Measurements from ENCODE around the gene CAVIN3.
"Not testable (repeated sequence)": the region's sequence is repeated elsewhere in the genome, so short reads cannot be mapped to it uniquely, and the experiment has no call there.

The CAVIN3 gene

DNA sequence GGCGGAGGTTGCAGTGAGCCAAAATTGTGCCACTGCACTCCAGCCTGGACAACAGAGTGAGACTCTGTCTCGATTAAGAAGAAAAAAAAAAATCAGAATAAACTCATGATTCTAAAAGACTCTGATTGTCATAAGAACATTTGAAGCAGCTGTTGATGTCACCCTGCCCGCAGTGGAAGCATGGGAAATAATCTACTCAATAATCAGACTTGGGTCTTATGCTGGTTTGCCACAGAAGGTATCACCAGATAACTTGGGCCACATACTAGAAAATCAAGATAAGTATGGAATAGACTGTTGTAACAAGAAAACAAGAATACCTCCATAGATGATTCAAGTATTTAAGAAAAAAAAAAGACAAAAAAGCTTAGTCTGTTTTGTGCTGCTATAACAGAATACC, 8.2 kb downstream of the CAVIN3 start:
- no peak overlapping the region for H3K27ac Mint-ChIP-seq
- H3K9me3 Mint-ChIP-seq (ENCODE audit: low read depth), result no peaks in the 10 kb centered on the region
- no peaks in the 10 kb centered on the region for H3K4me1 Mint-ChIP-seq (ENCODE audit: low read depth)
- no peaks in the 10 kb centered on the region for H3K36me3 Mint-ChIP-seq
- no peak overlapping the region for H3K4me3 Mint-ChIP-seq
- H3K27me3 Mint-ChIP-seq, result peaks cover 19% of the 10 kb centered on the region

DNA sequence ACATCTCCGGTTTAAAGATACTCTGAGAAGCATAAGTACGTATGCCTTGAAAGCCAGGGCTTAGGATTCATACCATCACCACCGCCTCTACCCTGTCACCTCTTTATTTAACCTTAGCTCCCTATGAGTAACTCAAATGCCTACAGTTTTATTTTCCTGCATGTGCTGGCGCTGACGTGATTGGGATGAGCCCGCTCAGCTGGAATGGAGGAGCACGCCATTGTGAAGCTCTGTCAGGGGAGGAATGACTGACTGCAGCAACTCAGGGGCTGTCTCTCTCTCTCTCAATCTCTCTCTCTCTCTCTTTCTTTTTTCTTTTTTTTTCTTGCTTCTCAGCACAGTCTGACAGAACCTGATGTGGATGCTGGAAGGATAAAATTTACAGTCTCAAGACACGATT, 12.4 kb downstream of the CAVIN3 start:
- Mint-ChIP-seq H3K9me3 (ENCODE audit: low read depth) (no peaks in the 10 kb centered on the region), H3K4me3 (no peak overlapping the region), H3K36me3 (no peaks in the 10 kb centered on the region), H3K4me1 (ENCODE audit: low read depth) (no peaks in the 10 kb centered on the region), H3K27ac (no peak overlapping the region), H3K27me3 (peaks cover 17% of the 10 kb centered on the region)

DNA sequence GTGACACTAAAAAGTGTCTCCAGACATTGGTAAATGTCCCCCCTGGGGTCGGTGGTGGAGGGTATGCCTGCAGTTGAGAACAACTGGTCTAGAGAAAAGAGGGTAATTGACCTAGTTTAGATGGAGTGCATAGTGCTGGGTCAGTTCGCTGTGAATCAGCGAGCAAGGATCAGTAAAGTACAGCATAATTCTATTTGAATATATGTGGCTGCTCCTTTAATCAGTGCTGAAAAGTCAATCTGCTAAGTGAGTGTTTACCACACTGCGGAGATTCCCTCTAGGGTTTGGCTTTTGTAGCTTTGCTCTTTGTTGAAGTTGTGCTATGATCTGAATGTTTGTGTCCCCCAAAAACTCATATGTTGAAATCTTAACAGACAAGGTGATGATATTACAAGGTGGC, 15.0 kb downstream of the CAVIN3 start:
- Mint-ChIP-seq H3K4me1 (ENCODE audit: low read depth) (no peaks in the 10 kb centered on the region), H3K4me3 (no peak overlapping the region), H3K9me3 (ENCODE audit: low read depth) (no peaks in the 10 kb centered on the region), H3K27ac (no peak overlapping the region), H3K27me3 (peaks cover 17% of the 10 kb centered on the region), H3K36me3 (no peaks in the 10 kb centered on the region)

DNA sequence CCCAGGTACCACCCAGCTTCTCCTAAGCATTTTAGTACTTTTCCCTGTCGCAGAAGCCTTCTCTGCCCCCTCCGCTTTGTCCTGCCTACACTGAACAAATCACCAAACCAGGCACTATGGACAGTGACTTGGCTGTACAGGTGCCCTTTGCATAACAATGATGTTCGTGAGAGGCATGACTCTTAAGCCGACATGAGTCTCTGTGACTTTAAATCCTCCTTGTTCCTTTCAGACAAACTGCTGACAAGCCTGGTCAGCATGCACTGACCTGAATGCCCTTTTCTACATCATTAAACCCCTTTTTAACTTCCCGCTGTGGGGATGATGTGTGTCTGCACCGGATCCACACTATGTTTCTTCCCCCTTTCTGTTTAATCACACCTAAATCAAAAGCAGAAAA, 16.6 kb downstream of the CAVIN3 start:
- Mint-ChIP-seq H3K27me3 (peaks cover 15% of the 10 kb centered on the region), H3K27ac (no peak overlapping the region), H3K4me3 (no peak overlapping the region), H3K4me1 (ENCODE audit: low read depth) (no peaks in the 10 kb centered on the region), H3K9me3 (ENCODE audit: low read depth) (no peaks in the 10 kb centered on the region), H3K36me3 (no peaks in the 10 kb centered on the region)

DNA sequence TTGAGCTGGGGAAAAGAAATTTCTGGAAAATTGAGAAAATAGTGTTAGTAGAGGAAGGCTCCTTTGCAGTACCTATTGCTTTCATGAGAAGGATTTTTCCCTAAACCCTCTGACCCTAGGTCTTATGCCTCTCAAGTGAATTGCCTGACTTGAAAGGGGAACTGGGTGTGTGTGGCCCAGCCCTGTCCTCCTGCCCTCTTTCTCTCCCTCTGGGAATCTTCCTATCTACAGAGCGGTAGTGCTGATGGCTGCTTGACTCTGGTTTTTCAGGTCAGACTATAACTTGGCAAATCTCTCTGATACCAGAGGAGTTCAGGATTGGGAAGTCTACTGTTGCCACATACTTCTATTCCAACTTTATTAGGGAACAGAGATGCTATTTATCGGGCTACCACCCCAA, 19.2 kb downstream of the CAVIN3 start:
- no peak overlapping the region for H3K4me3 Mint-ChIP-seq
- no peaks in the 10 kb centered on the region for H3K9me3 Mint-ChIP-seq (ENCODE audit: low read depth)
- H3K36me3 Mint-ChIP-seq, result no peaks in the 10 kb centered on the region
- no peak overlapping the region for H3K27ac Mint-ChIP-seq
- H3K27me3 Mint-ChIP-seq, result peaks cover 11% of the 10 kb centered on the region
- H3K4me1 Mint-ChIP-seq (ENCODE audit: low read depth), result no peaks in the 10 kb centered on the region

DNA sequence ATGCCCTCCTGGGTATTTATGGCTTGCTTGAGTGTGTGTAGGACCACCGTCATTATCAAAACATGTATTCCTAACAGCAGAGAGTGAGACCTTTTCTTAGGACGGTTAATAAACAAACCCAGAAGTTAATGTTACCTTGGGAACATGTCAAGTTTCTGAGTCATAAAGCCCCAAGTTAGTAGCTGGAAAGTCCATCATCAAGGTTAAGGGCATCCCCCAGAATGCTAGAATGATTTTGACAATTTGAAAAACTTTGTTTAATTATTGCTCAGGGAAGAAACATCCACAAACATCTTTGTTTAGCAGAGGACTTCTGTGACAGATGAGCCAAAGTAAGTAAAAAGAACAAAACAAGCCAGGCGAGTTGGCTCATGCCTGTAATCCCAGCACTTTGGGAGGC, 20.0 kb downstream of the CAVIN3 start:
- Mint-ChIP-seq H3K9me3 (ENCODE audit: low read depth) (no peaks in the 10 kb centered on the region), H3K36me3 (no peaks in the 10 kb centered on the region), H3K4me1 (ENCODE audit: low read depth) (no peaks in the 10 kb centered on the region), H3K27me3 (peaks cover 12% of the 10 kb centered on the region), H3K4me3 (no peak overlapping the region), H3K27ac (no peak overlapping the region)

DNA sequence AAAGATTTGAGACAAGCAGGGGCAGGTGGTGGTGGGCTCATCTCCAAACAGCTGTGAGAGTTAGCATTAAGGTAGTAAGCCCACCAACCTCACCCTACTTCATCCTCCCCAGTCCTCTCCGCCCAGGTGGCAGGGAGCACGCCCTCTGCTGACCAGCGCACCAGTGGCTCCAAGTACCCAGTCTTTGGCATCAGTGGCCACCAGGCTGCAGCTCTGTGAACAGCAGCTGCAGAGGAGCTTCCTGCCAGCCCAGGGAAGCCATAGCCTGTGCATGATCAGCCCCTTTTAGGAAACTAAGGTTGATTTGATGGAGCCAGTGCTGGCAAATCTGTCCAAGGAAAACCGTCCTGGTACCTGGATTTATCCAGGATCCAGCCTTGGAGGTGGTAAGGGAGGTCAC, 21.7 kb downstream of the CAVIN3 start:
- Mint-ChIP-seq H3K9me3 (ENCODE audit: low read depth) (no peaks in the 10 kb centered on the region), H3K4me1 (ENCODE audit: low read depth) (no peaks in the 10 kb centered on the region), H3K4me3 (no peak overlapping the region), H3K36me3 (no peaks in the 10 kb centered on the region), H3K27ac (no peak overlapping the region), H3K27me3 (peaks cover 7% of the 10 kb centered on the region)

DNA sequence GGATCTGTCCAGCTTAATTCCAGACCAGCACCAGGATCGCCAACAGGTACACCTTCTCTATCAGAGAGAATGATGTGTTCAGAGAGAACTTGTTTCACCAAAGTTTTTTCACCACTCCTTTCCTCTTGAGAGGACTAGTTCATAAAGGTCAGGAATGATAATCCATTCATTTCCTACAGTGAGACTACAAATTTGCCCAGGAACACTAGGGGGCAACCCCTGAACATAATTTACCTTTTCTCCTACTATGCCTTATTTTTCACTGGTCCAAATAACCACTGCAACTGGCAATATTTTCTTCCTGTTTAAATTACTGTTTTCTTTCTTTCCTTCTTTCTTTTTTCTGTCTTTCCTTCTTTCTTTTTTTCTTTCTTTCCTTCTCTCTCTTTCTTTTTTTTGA, 22.5 kb downstream of the CAVIN3 start:
- Mint-ChIP-seq H3K9me3 (ENCODE audit: low read depth) (no peaks in the 10 kb centered on the region), H3K36me3 (no peaks in the 10 kb centered on the region), H3K27ac (no peak overlapping the region), H3K4me1 (ENCODE audit: low read depth) (no peaks in the 10 kb centered on the region), H3K27me3 (peaks cover 10% of the 10 kb centered on the region), H3K4me3 (no peak overlapping the region)

DNA sequence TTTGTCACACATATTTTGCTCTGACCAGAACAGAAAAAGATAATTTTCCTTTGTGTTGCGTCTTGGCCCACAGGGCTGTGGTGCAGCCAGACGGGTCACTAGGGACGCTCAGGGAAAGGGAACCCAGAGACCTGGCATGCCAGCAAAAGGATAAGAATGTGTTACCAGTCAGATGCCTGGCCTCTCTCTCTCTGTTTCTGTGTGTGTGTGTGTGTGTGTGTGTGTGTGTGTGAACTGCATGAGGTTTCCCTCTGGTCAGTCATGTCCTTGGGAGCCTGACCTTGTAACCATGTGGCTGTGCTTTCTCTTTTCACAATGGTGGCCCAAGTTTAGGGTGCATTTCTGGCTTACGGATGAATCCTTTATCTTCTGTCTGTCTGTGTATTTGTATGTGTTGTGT, 35.3 kb downstream of the CAVIN3 start:
- Mint-ChIP-seq H3K4me1 (ENCODE audit: low read depth) (no peaks in the 10 kb centered on the region), H3K9me3 (ENCODE audit: low read depth) (no peaks in the 10 kb centered on the region), H3K27me3 (peaks cover 25% of the 10 kb centered on the region), H3K4me3 (no peak overlapping the region), H3K36me3 (no peaks in the 10 kb centered on the region), H3K27ac (no peak overlapping the region)

DNA sequence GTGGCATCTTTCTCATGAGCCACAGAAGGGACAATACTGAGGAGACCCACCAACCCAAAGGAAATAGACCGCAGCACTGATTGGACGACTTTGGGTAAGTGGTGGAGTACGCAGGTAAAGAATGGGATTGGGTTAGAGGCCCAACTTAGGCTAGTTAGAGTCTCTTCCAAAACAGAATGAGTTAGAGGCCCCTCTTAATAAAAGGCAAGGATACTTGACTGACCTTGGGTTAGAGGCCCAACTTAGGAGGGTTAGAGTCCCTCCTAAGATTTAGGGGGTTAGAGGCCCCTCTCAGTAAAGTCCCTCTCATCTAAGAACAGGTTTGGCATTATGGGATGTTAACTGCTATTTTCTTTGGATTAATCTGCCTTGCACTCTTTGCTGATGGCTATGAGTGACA, 36.1 kb downstream of the CAVIN3 start:
- Mint-ChIP-seq H3K27me3 (peaks cover 21% of the 10 kb centered on the region), H3K9me3 (ENCODE audit: low read depth) (no peaks in the 10 kb centered on the region), H3K4me1 (ENCODE audit: low read depth) (no peaks in the 10 kb centered on the region), H3K4me3 (no peak overlapping the region), H3K27ac (no peak overlapping the region), H3K36me3 (no peaks in the 10 kb centered on the region)

DNA sequence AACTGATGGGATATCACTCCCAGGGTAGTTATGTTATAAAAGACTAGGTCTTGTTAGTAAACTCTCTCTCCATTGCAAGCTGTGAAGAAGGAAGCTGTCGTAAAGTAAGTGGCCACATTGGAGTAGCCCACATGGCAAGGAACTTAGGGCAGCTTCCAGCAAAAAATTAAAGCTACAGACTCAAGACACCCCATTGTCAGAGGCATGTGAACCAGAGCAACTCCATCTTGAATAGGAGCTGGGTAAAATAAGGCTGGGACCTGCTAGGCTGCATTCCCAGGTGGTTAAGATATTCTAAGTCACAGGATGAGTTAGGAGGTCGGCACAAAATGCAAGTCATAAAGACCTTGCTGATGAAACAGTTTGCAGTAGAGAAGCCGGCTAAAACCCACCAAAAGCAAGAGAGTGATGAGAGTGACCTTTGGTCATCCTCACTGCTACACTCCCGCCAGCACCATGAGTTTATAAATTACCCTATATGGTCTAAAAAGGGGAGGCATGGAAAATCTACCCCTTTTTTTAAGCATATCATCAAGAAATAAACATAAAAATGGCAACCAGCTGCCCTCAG, 36.8 kb downstream of the CAVIN3 start:
- no peaks in the 10 kb centered on the region for H3K9me3 Mint-ChIP-seq (ENCODE audit: low read depth)
- H3K4me1 Mint-ChIP-seq (ENCODE audit: low read depth), result no peaks in the 10 kb centered on the region
- no peaks in the 10 kb centered on the region for H3K36me3 Mint-ChIP-seq
- no peak overlapping the region for H3K27ac Mint-ChIP-seq
- H3K27me3 Mint-ChIP-seq, result peaks cover 19% of the 10 kb centered on the region
- H3K4me3 Mint-ChIP-seq, result no peak overlapping the region

DNA sequence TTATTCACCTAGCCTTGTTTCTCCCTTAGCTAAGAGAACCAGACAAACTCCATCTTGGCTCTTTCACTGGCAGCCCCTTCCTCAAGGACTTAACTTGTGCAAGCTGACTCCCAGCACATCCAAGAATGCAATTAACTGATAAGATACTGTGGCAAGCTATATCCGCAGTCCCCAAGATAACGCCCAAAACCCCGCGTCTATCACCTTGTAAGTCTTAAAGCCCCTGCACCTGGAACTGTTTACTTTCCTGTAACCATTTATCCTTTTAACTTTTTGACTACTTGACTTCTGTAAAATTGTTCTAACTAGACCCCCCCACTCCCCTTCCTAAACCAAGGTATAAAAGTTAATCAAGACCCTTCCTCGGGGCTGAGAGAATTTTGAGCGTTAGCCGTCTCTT, 39.5 kb downstream of the CAVIN3 start:
- not testable (repeated sequence) for H3K9me3 Mint-ChIP-seq (ENCODE audit: low read depth); H3K27ac Mint-ChIP-seq; H3K36me3 Mint-ChIP-seq; H3K4me3 Mint-ChIP-seq; H3K4me1 Mint-ChIP-seq (ENCODE audit: low read depth)
- peaks cover 28% of the 10 kb centered on the region for H3K27me3 Mint-ChIP-seq

DNA sequence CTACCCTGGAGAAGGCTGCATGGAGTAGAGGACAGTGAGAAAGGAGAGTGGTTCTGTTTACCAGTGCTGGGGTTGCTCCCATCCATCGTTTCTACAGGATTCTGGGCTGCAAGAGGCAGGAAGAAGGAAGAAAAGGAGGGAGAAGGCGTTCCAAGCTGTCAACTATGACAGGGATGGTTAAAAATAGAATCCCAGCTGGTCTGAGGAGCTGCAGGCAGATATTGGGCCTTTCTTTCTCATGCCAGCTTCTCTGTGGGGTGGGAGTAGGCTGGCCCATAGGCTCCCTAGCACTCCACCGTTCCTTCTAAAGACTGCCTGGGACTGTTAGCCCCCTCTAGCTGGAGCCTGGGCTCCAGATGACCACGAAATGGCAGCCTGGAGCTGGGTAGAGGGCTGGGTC, 47.1 kb downstream of the CAVIN3 start:
- Mint-ChIP-seq H3K4me3 (no peak overlapping the region), H3K4me1 (ENCODE audit: low read depth) (no peaks in the 10 kb centered on the region), H3K27ac (no peak overlapping the region), H3K36me3 (no peaks in the 10 kb centered on the region), H3K9me3 (ENCODE audit: low read depth) (no peaks in the 10 kb centered on the region), H3K27me3 (peaks cover 32% of the 10 kb centered on the region)

DNA sequence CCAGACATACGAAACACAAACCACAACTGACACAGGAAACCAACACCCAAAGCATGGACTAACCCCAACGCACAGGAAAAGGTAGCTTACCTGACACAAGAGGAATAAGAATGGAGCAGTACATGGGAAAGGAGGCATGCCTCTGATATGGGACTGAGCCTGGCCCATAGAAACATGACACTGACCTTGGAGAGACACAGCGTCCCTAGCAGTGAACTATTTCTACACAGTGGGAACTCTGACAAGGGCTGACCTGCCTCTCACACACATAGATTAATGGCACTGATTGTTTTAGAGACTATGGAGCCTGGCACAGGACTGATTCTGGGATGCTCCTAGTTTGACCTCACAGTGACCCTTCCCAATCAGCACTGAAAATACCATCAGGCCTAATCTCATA, 48.7 kb downstream of the CAVIN3 start:
- no peaks in the 10 kb centered on the region for H3K36me3 Mint-ChIP-seq
- no peak overlapping the region for H3K27ac Mint-ChIP-seq
- H3K4me1 Mint-ChIP-seq (ENCODE audit: low read depth), result no peaks in the 10 kb centered on the region
- H3K9me3 Mint-ChIP-seq (ENCODE audit: low read depth), result no peaks in the 10 kb centered on the region
- no peak overlapping the region for H3K4me3 Mint-ChIP-seq
- peaks cover 22% of the 10 kb centered on the region for H3K27me3 Mint-ChIP-seq

DNA sequence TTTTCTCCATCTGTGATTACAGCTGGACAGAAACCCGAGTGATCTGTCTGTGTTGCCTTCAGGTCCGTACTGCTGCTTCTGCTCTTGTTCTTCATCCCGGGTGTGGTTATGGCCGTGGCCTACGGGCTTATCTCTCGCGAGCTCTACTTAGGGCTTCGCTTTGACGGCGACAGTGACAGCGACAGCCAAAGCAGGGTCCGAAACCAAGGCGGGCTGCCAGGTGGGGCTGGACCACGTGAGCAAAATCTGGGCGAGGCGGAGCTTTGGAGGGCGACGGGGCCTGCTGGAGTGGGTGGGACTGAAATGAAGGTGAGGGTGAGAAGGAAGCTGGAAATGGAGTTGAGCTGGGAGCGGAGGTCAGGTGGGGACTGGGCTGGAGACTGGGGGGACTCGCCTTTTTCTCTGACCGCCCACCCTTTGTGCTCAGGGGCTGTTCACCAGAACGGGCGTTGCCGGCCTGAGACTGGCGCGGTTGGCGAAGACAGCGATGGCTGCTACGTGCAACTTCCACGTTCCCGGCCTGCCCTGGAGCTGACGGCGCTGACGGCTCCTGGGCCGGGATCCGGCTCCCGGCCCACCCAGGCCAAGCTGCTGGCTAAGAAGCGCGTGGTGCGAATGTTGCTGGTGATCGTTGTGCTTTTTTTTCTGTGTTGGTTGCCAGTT, 49.6 kb downstream of the CAVIN3 start:
- Mint-ChIP-seq H3K4me3 (no peak overlapping the region), H3K36me3 (no peaks in the 10 kb centered on the region), H3K4me1 (ENCODE audit: low read depth) (no peaks in the 10 kb centered on the region), H3K27me3 (peaks cover 22% of the 10 kb centered on the region), H3K27ac (no peak overlapping the region), H3K9me3 (ENCODE audit: low read depth) (no peaks in the 10 kb centered on the region)

DNA sequence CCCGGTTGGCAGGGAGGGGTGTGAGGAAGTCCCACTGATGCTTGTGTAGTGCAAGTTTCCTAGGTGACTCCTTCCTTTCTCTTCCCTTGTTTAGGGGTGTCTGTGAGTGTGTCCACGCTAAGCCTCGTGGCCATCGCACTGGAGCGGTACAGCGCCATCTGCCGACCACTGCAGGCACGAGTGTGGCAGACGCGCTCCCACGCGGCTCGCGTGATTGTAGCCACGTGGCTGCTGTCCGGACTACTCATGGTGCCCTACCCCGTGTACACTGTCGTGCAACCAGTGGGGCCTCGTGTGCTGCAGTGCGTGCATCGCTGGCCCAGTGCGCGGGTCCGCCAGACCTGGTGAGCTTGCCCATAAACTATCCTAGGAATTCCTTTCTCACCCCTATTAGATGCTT, 50.3 kb downstream of the CAVIN3 start:
- peaks cover 19% of the 10 kb centered on the region for H3K27me3 Mint-ChIP-seq
- no peaks in the 10 kb centered on the region for H3K9me3 Mint-ChIP-seq (ENCODE audit: low read depth)
- no peak overlapping the region for H3K4me3 Mint-ChIP-seq
- no peaks in the 10 kb centered on the region for H3K36me3 Mint-ChIP-seq
- H3K27ac Mint-ChIP-seq, result no peak overlapping the region
- H3K4me1 Mint-ChIP-seq (ENCODE audit: low read depth), result no peaks in the 10 kb centered on the region

All from activated naive CD8-positive, alpha-beta T cell (primary cell).